IMR-90 (cell line): ENCODE measurements around the gene SLC38A11. TPM values are rescaled to one million over a fixed set of nuclear protein-coding genes. Genes with fewer than 3 reads are reported as not detected.

Experiments
- ATAC-seq: fragments of 200-7000 bp; cut with Tn5 transposase; 2 replicates; pipeline ENCODE4 v1.9.1; 2020; ENCODE audit warnings: low read depth, mild to moderate bottlenecking, moderate library complexity
- BruUV-seq: library from RNA; stranded (reverse); fragments of 400-500 nt; replicated peaks from 2 replicates; lab custom pipeline; 2021; lab: Mats Ljungman, UMichigan
- CTCF ChIA-PET: fragments of 300-600 bp; formaldehyde crosslinking; extraction: SDS; loops from one replicate; lab custom pipeline; 2021; ENCODE audit warnings: antibody characterized with exemption; lab: Yijun Ruan, JAX
- POLR2A ChIA-PET: fragments of 300-600 bp; sonication (Branson Sonifier 250); formaldehyde crosslinking; loops from one replicate; lab custom pipeline; 2022; ENCODE audit warnings: antibody characterized with exemption; ENCODE audit not compliant: unreplicated experiment; lab: Charles Lee
- DNase-seq: peaks from one replicate; pipeline ENCODE4 v3.0.0; 2013
- H2AFZ ChIP-seq: replicated peaks from 2 replicates; pipeline ENCODE3; 2013; ENCODE audit warnings: low read length, mild to moderate bottlenecking; ENCODE audit not compliant: poor library complexity
- H2AK5ac ChIP-seq: 2 replicates; pipeline ENCODE4 v1.6.1; 2013; ENCODE audit warnings: low read depth, low read length, inconsistent platforms
- H2AK9ac ChIP-seq: replicated peaks from 2 replicates; pipeline ENCODE3; 2013; ENCODE audit warnings: mild to moderate bottlenecking, low read depth, low read length, moderate library complexity; ENCODE audit not compliant: poor library complexity
- H2BK120ac ChIP-seq: 2 replicates; pipeline ENCODE4 v1.6.1; 2013; ENCODE audit warnings: low read depth, low read length, inconsistent platforms
- H2BK15ac ChIP-seq: 3 replicates; pipeline ENCODE4 v1.6.1; 2013; ENCODE audit warnings: low read depth, low read length, inconsistent platforms
- H2BK20ac ChIP-seq: 2 replicates; pipeline ENCODE4 v1.6.1; 2013; ENCODE audit warnings: low read depth, mild to moderate bottlenecking, inconsistent platforms, low read length, moderate library complexity
- H2BK5ac ChIP-seq: 2 replicates; pipeline ENCODE4 v1.6.1; 2013; ENCODE audit warnings: mild to moderate bottlenecking, low read depth, low read length, inconsistent platforms; ENCODE audit not compliant: poor library complexity, severe bottlenecking
- H3K14ac ChIP-seq: replicated peaks from 2 replicates; pipeline ENCODE4 v1.6.1; 2013; ENCODE audit warnings: low read depth, low read length, inconsistent platforms
- H3K18ac ChIP-seq: 2 replicates; pipeline ENCODE4 v1.6.1; 2013; ENCODE audit warnings: low read depth, low read length, control low read depth
- H3K23ac ChIP-seq: 2 replicates; pipeline ENCODE4 v1.6.1; 2013; ENCODE audit warnings: low read depth, low read length, inconsistent platforms
- H3K27ac ChIP-seq: 2 replicates; pipeline ENCODE4 v1.5.1; 2013; ENCODE audit warnings: mild to moderate bottlenecking, control low read depth, low read length; ENCODE audit not compliant: insufficient read depth
- H3K27me3 ChIP-seq: 2 replicates; pipeline ENCODE4 v1.6.1; 2013; ENCODE audit warnings: low read length; ENCODE audit not compliant: control insufficient read depth, insufficient read depth
- H3K36me3 ChIP-seq: 2 replicates; pipeline ENCODE4 v1.6.1; 2013; ENCODE audit warnings: low read length, mixed read lengths; ENCODE audit not compliant: control insufficient read depth, insufficient read depth
- H3K4ac ChIP-seq: 2 replicates; pipeline ENCODE4 v1.6.1; 2013; ENCODE audit warnings: low read depth, low read length, inconsistent platforms
- H3K4me1 ChIP-seq: 2 replicates; pipeline ENCODE4 v1.6.1; 2013; ENCODE audit warnings: low read length, mixed read lengths; ENCODE audit not compliant: control insufficient read depth, insufficient read depth
- H3K4me2 ChIP-seq: 2 replicates; pipeline ENCODE4 v1.6.1; 2013; ENCODE audit warnings: low read depth, mild to moderate bottlenecking, control low read depth, low read length, moderate library complexity
- H3K4me3 ChIP-seq: 2 replicates; pipeline ENCODE4 v1.5.1; 2013; ENCODE audit warnings: low read depth, mild to moderate bottlenecking, control low read depth, low read length, moderate library complexity; ENCODE audit not compliant: insufficient read depth
- H3K56ac ChIP-seq: 2 replicates; pipeline ENCODE4 v1.6.1; 2013; ENCODE audit warnings: low read length, inconsistent platforms; ENCODE audit not compliant: insufficient read depth; ENCODE audit errors: extremely low read depth
- H3K79me1 ChIP-seq, 2 experiments: 2 replicates each; pipeline ENCODE4 v1.6.1; 2013; ENCODE audit warnings: low read length in 2 of 2, inconsistent platforms in 1 of 2, low read depth in 1 of 2
- H3K9ac ChIP-seq: 2 replicates; pipeline ENCODE4 v1.6.1; 2013; ENCODE audit warnings: low read depth, low read length, control low read depth
- H3K9me1 ChIP-seq: 2 replicates; pipeline ENCODE4 v1.6.1; 2013; ENCODE audit warnings: low read length, inconsistent platforms; ENCODE audit not compliant: insufficient read depth
- H3K9me3 ChIP-seq: 2 replicates; pipeline ENCODE4 v1.6.1; 2013; ENCODE audit warnings: low read length; ENCODE audit not compliant: control insufficient read depth, insufficient read depth
- H4K20me1 ChIP-seq: 2 replicates; pipeline ENCODE4 v1.6.1; 2013; ENCODE audit warnings: low read length, inconsistent platforms; ENCODE audit not compliant: insufficient read depth
- H4K5ac ChIP-seq: 2 replicates; pipeline ENCODE4 v1.6.1; 2013; ENCODE audit warnings: mild to moderate bottlenecking, low read depth, low read length, control low read depth
- H4K8ac ChIP-seq, 2 experiments: 2 replicates each; pipeline ENCODE4 v1.6.1; 2013; ENCODE audit warnings: low read depth in 2 of 2, low read length in 2 of 2, control low read depth in 1 of 2, inconsistent platforms in 1 of 2
- H4K91ac ChIP-seq: 2 replicates; pipeline ENCODE4 v1.6.1; 2013; ENCODE audit warnings: low read depth, low read length, inconsistent platforms; ENCODE audit not compliant: insufficient read depth
- CHD1 ChIP-seq: IDR thresholded peaks from 2 replicates; pipeline ENCODE4 v1.6.1; 2012; ENCODE audit warnings: low read depth, low read length, improper control_type of control experiment
- MAFK ChIP-seq: IDR thresholded peaks from 2 replicates; pipeline ENCODE4 v1.6.1; 2012; ENCODE audit warnings: low read depth, low read length, improper control_type of control experiment
- MXI1 ChIP-seq: IDR thresholded peaks from 2 replicates; pipeline ENCODE4 v1.6.1; 2012; ENCODE audit warnings: low read depth, mild to moderate bottlenecking, low read length, moderate library complexity, borderline replicate concordance
- NFE2L2 ChIP-seq: fragments of 150-350 bp; IDR thresholded peaks from 2 replicates; pipeline ENCODE4 v1.6.1; 2016; ENCODE audit warnings: low read depth, mild to moderate bottlenecking, low read length
- POLR2A ChIP-seq: IDR thresholded peaks from 2 replicates; pipeline ENCODE4 v1.6.1; 2012; ENCODE audit warnings: mild to moderate bottlenecking, low read depth, low read length
- RCOR1 ChIP-seq: IDR thresholded peaks from 2 replicates; pipeline ENCODE4 v1.6.1; 2012; ENCODE audit warnings: mild to moderate bottlenecking, low read length, improper control_type of control experiment; ENCODE audit not compliant: insufficient replicate concordance
- RFX5 ChIP-seq: IDR thresholded peaks from 2 replicates; pipeline ENCODE4 v1.8.0; 2012; ENCODE audit warnings: low read depth, mild to moderate bottlenecking, low read length, moderate library complexity
- WGBS, 2 experiments: methylation state at CpG; one replicate each; pipeline versions ENCODE4 v1.1.5 to v1.1.7; 2013; ENCODE audit warnings: missing lambda C conversion rate in 2 of 2; ENCODE audit not compliant: insufficient read length in 1 of 2; ENCODE audit errors: extremely low coverage in 2 of 2; 5-methylcytosine and 5-hydroxymethylcytosine counted together
- dilution Hi-C: fragments of 300-500 bp; cut with HindIII; formaldehyde crosslinking; loops from one replicate; pipeline ENCODE4 v1.14.3; 2018; ENCODE audit warnings: low sequenced_read_pairs; ENCODE audit not compliant: unreplicated experiment
- in situ Hi-C: fragments of 300-500 bp; cut with MboI; formaldehyde crosslinking; loops from 3 replicates; pipeline ENCODE4 v1.14.3; 2019; ENCODE audit warnings: low sequenced_read_pairs, inconsistent platforms, mixed read lengths
- intact Hi-C: fragments of 100-400 bp; cut with micrococcal nuclease; formaldehyde crosslinking; loops from 2 replicates; pipeline ENCODE4 v1.10.0; 2022
- polyA plus RNA-seq, 3 experiments: library from polyadenylated mRNA; depleted of rRNA; stranded (reverse); fragments of >200 nt; gene quantifications; 2 replicates each; pipeline ENCODE4 v1.2.3, GENCODE V29; 2012; ENCODE audit warnings: low replicate concordance in 1 of 3
- total RNA-seq: library from RNA; depleted of rRNA; stranded (reverse); fragments of >200 nt; gene quantifications from 2 replicates; pipeline ENCODE4 v1.2.3, GENCODE V29; 2012

SLC38A11 gene
- total and polyA plus RNA-seq, 2 of the 4 experiments (the other 2 are of a cell fraction) = 0.18 to 0.21 TPM

- Histone ChIP-seq H3K14ac (no peak overlapping the region), H2AK9ac (no peak overlapping the region), H3K9ac (no peak overlapping the region), H2AFZ (no peak overlapping the region), H2BK5ac (no peak overlapping the region), H2BK15ac (no peak overlapping the region), H3K27me3 (peaks cover 3% of the 10 kb centered on the region; the same call in 1 of the 2 replicates), H3K56ac (no peak overlapping the region), H4K20me1 (no peaks in the 10 kb centered on the region), H2BK120ac (no peak overlapping the region), H2BK20ac (no peak overlapping the region), H4K5ac (no peak overlapping the region), H3K23ac (no peak overlapping the region), H3K27ac (no peak overlapping the region), H3K9me3 (no peaks in the 10 kb centered on the region), H2AK5ac (no peak overlapping the region), H3K4me2 (no peak overlapping the region), H3K4me3 (no peak overlapping the region), H3K18ac (no peak overlapping the region), H3K36me3 (no peaks in the 10 kb centered on the region), H4K91ac (no peak overlapping the region), H3K4me1 (no peaks in the 10 kb centered on the region), H3K79me1 (no peaks in the 10 kb centered on the region), H3K9me1 (no peaks in the 10 kb centered on the region), H3K4ac (no peak overlapping the region), H4K8ac (no peak overlapping the region)
- dilution Hi-C loops = no loop called here
- TF ChIP-seq MXI1 (no peak), RCOR1 (no peak), POLR2A (no peak), CHD1 (no peak), RFX5 (no peak), NFE2L2 (no peak), MAFK (no peak)
- DNase-seq (no peak), ATAC-seq (no peak)
- WGBS, 2 experiments = 51 to 100% methylated on average over 1 to 5 of the region's 9 CpGs
- POLR2A ChIA-PET = no interaction called here
- CTCF ChIA-PET = interaction anchor here (0.9 kb wide), 1 partner anchor 32 kb away, joined by 4 read pairs; the partner anchor contains the start of gene COBLL1
- intact Hi-C loops = no loop called here
- in situ Hi-C loops = no loop called here
- BruUV-seq = no TSS peak
Observed at GRCh38 chr2:164873210-164873908, 82.0 kb downstream of the SLC38A11 start.
